ENCODE data around the gene TRPT1. TPM values are rescaled to one million over a fixed set of nuclear protein-coding genes. Genes with fewer than 3 reads are reported as not detected.

The TRPT1 gene
- total RNA-seq, 1 donor from 2014 or later = 39.7 TPM

GRCh38 chr11:64219755-64220154 is 6.2 kb downstream of the TRPT1 start:
- no peak overlapping the region for H3K4me3 Mint-ChIP-seq (ENCODE audit: unreplicated experiment)
- no peak for TF ChIP-seq CTCF (IDR thresholded peaks at IDR 0.05)
- DNase-seq (ENCODE audit: extremely low spot score, unreplicated experiment) = no peak
- no peaks in the 10 kb centered on the region for H3K9me3 Mint-ChIP-seq (ENCODE audit: unreplicated experiment)
- peaks cover 2% of the 10 kb centered on the region for H3K4me1 Mint-ChIP-seq (ENCODE audit: unreplicated experiment)
- no peak overlapping the region for H3K27ac Mint-ChIP-seq (ENCODE audit: unreplicated experiment)
- no peaks in the 10 kb centered on the region for H3K27me3 Mint-ChIP-seq (ENCODE audit: unreplicated experiment)
- no peaks in the 10 kb centered on the region for H3K36me3 Mint-ChIP-seq (ENCODE audit: unreplicated experiment)

- peaks cover 2% of the 10 kb centered on the region for H3K4me1 Mint-ChIP-seq (ENCODE audit: unreplicated experiment)
- no peaks in the 10 kb centered on the region for H3K27me3 Mint-ChIP-seq (ENCODE audit: unreplicated experiment)
- no peak overlapping the region for H3K4me3 Mint-ChIP-seq (ENCODE audit: unreplicated experiment)
- no peak overlapping the region for H3K27ac Mint-ChIP-seq (ENCODE audit: unreplicated experiment)
- no peaks in the 10 kb centered on the region for H3K36me3 Mint-ChIP-seq (ENCODE audit: unreplicated experiment)
- DNase-seq (ENCODE audit: extremely low spot score, unreplicated experiment) = no peak
- TF ChIP-seq CTCF (IDR thresholded peaks at IDR 0.05) = no peak
- H3K9me3 Mint-ChIP-seq (ENCODE audit: unreplicated experiment) = no peaks in the 10 kb centered on the region
Measured at GRCh38 chr11:64219354-64219684, 6.7 kb downstream of the TRPT1 start.

GRCh38 chr11:64218628-64219353 is 7.2 kb downstream of the TRPT1 start:
- Mint-ChIP-seq H3K9me3 (ENCODE audit: unreplicated experiment) (no peaks in the 10 kb centered on the region), H3K4me3 (ENCODE audit: unreplicated experiment) (no peak overlapping the region), H3K27ac (ENCODE audit: unreplicated experiment) (no peak overlapping the region), H3K36me3 (ENCODE audit: unreplicated experiment) (no peaks in the 10 kb centered on the region), H3K4me1 (ENCODE audit: unreplicated experiment) (no peaks in the 10 kb centered on the region), H3K27me3 (ENCODE audit: unreplicated experiment) (no peaks in the 10 kb centered on the region)
- DNase-seq (ENCODE audit: extremely low spot score, unreplicated experiment) = no peak
- TF ChIP-seq CTCF (IDR thresholded peaks at IDR 0.05) = no peak

- no peaks in the 10 kb centered on the region for H3K27me3 Mint-ChIP-seq (ENCODE audit: unreplicated experiment)
- no peak overlapping the region for H3K27ac Mint-ChIP-seq (ENCODE audit: unreplicated experiment)
- H3K36me3 Mint-ChIP-seq (ENCODE audit: unreplicated experiment) = no peaks in the 10 kb centered on the region
- DNase-seq (ENCODE audit: extremely low spot score, unreplicated experiment) = no peak
- H3K9me3 Mint-ChIP-seq (ENCODE audit: unreplicated experiment) = no peaks in the 10 kb centered on the region
- H3K4me1 Mint-ChIP-seq (ENCODE audit: unreplicated experiment) = no peaks in the 10 kb centered on the region
- no peak overlapping the region for H3K4me3 Mint-ChIP-seq (ENCODE audit: unreplicated experiment)
- TF ChIP-seq CTCF (IDR thresholded peaks at IDR 0.05) = no peak
Measured at GRCh38 chr11:64216879-64217278, 9.1 kb downstream of the TRPT1 start.

GRCh38 chr11:64211181-64211872 is 14.7 kb downstream of the TRPT1 start:
- Mint-ChIP-seq H3K9me3 (ENCODE audit: unreplicated experiment) (no peaks in the 10 kb centered on the region), H3K4me1 (ENCODE audit: unreplicated experiment) (peaks cover 7% of the 10 kb centered on the region), H3K4me3 (ENCODE audit: unreplicated experiment) (no peak overlapping the region), H3K27ac (ENCODE audit: unreplicated experiment) (no peak overlapping the region), H3K36me3 (ENCODE audit: unreplicated experiment) (no peaks in the 10 kb centered on the region), H3K27me3 (ENCODE audit: unreplicated experiment) (no peaks in the 10 kb centered on the region)
- TF ChIP-seq CTCF (IDR thresholded peaks at IDR 0.05) = no peak
- no peak for DNase-seq (ENCODE audit: extremely low spot score, unreplicated experiment)

Data from osteocyte (in vitro differentiated cells).